ENCODE data around the gene AGER. TPM values are rescaled to one million over a fixed set of nuclear protein-coding genes. Genes with fewer than 3 reads are reported as not detected.

AGER gene
- total RNA-seq, 1 donor from 2014 or later = 9.9 TPM

DNA sequence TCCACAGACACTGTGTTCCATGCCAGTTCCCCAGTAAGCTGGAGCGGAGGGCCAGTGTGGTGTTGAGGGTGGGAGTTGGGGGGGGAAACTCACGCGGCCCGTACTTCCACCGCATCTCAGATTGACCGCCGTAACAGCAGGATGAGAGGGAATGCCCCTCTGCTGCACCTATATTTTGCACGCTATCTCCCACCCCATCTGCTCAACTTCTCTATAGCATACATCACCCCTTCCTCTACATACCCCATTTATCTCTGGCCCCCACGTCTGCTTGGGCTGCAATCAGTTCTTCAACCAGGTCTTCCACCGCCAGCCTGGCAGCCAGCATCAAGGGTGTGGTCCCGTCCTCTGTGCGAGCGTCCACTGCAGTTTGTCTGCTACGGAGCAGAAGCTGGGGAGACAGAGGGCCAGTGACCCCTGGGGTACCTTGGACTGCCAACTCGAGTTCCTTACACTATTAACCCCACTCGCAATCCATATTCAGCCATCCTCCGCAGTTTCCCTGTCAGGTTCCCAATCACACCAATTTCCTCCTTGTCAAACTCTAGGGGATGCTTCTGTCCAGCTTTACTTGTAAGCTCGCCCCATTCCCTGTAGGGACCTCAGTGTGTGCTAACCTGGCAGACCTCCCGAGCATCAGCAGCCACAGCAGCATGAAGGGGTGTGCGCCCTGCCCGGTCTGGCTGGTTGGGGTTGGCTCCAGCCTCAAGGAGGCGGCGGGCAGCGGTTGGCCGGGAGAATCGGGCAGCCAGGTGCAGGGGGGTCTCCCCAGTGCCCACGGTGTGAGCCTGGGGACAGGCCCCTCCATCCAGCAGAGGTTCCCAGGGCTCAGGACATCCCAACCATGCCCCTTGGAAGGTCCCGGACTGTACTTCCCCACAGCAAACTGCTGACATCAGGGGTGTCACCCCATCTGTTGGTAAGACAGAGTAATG, 12.9 kb upstream of the AGER start:
- Mint-ChIP-seq H3K9me3 (ENCODE audit: unreplicated experiment) (no peaks in the 10 kb centered on the region), H3K36me3 (ENCODE audit: low read depth, unreplicated experiment) (no peaks in the 10 kb centered on the region), H3K27me3 (ENCODE audit: low read depth, unreplicated experiment) (peaks cover 4% of the 10 kb centered on the region), H3K4me1 (ENCODE audit: low read depth, unreplicated experiment) (peaks cover 18% of the 10 kb centered on the region), H3K27ac (ENCODE audit: unreplicated experiment) (peak overlapping the region; percentile 100), H3K4me3 (ENCODE audit: unreplicated experiment) (peak overlapping the region; percentile 93)
- TF ChIP-seq EZH2 (IDR thresholded peaks at IDR 0.05; ENCODE audit: insufficient read depth, low read length) = no peak
- TF ChIP-seq, protein P1, sequence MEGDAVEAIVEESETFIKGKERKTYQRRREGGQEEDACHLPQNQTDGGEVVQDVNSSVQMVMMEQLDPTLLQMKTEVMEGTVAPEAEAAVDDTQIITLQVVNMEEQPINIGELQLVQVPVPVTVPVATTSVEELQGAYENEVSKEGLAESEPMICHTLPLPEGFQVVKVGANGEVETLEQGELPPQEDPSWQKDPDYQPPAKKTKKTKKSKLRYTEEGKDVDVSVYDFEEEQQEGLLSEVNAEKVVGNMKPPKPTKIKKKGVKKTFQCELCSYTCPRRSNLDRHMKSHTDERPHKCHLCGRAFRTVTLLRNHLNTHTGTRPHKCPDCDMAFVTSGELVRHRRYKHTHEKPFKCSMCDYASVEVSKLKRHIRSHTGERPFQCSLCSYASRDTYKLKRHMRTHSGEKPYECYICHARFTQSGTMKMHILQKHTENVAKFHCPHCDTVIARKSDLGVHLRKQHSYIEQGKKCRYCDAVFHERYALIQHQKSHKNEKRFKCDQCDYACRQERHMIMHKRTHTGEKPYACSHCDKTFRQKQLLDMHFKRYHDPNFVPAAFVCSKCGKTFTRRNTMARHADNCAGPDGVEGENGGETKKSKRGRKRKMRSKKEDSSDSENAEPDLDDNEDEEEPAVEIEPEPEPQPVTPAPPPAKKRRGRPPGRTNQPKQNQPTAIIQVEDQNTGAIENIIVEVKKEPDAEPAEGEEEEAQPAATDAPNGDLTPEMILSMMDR (IDR thresholded peaks at IDR 0.05; ENCODE audit: insufficient read depth, low read depth, low read length) = no peak
- peak overlapping the region; percentile 99 for H3K9ac ChIP-seq (ENCODE audit: low read length)
- peaks cover 2% of the 10 kb centered on the region for H3K79me2 ChIP-seq (ENCODE audit: insufficient read depth, low read length)
- FAIRE-seq (no peak), DNase-seq (ENCODE audit: low read depth) (peak; percentile 6)
- no peaks in the 10 kb centered on the region for H4K20me1 ChIP-seq (ENCODE audit: insufficient read depth, low read length)
- peak overlapping the region; percentile 100 for H3K27ac ChIP-seq (ENCODE audit: low read depth, low read length)
- H3K4me1 ChIP-seq (ENCODE audit: insufficient read depth, low read length) = peaks cover 21% of the 10 kb centered on the region
- H3K36me3 ChIP-seq (ENCODE audit: insufficient read depth, low read length) = no peaks in the 10 kb centered on the region
- H3K4me3 ChIP-seq (ENCODE audit: insufficient read depth, low read depth, low read length) = peak overlapping the region; percentile 81
- H2AFZ ChIP-seq (ENCODE audit: low read depth, low read length) = peak overlapping the region; percentile 79
- H3K9me3 ChIP-seq (ENCODE audit: insufficient read depth, low read depth, low read length) = no peaks in the 10 kb centered on the region
- H3K4me2 ChIP-seq (ENCODE audit: low read length) = peak overlapping the region; percentile 94
- H3K27me3 ChIP-seq (ENCODE audit: insufficient read depth, low read length) = no peaks in the 10 kb centered on the region

DNA sequence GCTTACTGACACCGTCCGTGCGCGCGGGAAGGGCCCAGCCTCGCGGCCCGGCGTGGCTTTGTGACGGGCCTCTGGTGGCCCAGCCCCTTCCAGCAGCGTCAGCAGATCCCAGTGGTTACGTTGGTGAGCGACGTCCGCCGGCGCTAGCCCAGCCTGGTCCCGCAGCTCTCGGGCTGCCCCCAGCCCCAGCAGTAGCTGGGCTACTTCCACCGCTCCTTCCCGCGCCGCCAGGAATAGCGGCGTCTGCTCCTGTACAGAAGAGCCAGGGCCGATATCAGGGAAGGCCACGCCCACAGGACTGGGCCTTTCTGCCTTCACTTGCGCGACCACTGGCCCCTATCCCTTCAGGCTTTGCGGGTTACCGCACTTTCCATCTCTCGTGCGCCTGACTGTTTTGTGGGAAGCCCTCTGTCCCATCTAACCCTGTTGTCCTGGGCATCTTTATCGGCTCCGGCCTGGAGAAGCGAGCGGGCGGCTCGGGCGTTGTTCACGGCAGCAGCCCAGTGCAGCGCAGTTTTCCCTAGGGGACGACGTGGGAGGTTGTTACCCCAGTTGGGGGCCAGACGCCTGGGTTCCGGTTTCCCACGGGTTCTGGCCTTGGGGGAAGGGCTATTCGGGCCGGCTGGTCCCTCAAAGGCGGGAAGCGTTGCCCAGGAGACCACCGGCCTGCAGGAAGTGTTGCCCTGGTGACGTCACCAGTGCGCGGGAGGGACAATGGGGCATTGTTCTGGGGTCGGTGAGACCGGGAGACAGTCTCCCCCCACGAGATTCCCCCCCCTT, 12.0 kb upstream of the AGER start:
- peak overlapping the region; percentile 94 for H3K4me2 ChIP-seq (ENCODE audit: low read length)
- TF ChIP-seq, protein P1 (IDR thresholded peaks at IDR 0.05; ENCODE audit: insufficient read depth, low read depth, low read length) = no peak
- TF ChIP-seq EZH2 (IDR thresholded peaks at IDR 0.05; ENCODE audit: insufficient read depth, low read length) = no peak
- peak overlapping the region; percentile 99 for H3K9ac ChIP-seq (ENCODE audit: low read length)
- H4K20me1 ChIP-seq (ENCODE audit: insufficient read depth, low read length) = no peaks in the 10 kb centered on the region
- FAIRE-seq (no peak), DNase-seq (ENCODE audit: low read depth) (peak; percentile 85)
- H3K4me3 ChIP-seq (ENCODE audit: insufficient read depth, low read depth, low read length) = peak overlapping the region; percentile 81
- H3K36me3 ChIP-seq (ENCODE audit: insufficient read depth, low read length) = no peaks in the 10 kb centered on the region
- Mint-ChIP-seq H3K27ac (ENCODE audit: unreplicated experiment) (peak overlapping the region; percentile 100), H3K27me3 (ENCODE audit: low read depth, unreplicated experiment) (peaks cover 4% of the 10 kb centered on the region), H3K9me3 (ENCODE audit: unreplicated experiment) (no peaks in the 10 kb centered on the region), H3K4me3 (ENCODE audit: unreplicated experiment) (peak overlapping the region; percentile 93), H3K36me3 (ENCODE audit: low read depth, unreplicated experiment) (no peaks in the 10 kb centered on the region), H3K4me1 (ENCODE audit: low read depth, unreplicated experiment) (peaks cover 21% of the 10 kb centered on the region)
- peaks cover 21% of the 10 kb centered on the region for H3K4me1 ChIP-seq (ENCODE audit: insufficient read depth, low read length)
- H2AFZ ChIP-seq (ENCODE audit: low read depth, low read length) = peak overlapping the region; percentile 79
- no peaks in the 10 kb centered on the region for H3K27me3 ChIP-seq (ENCODE audit: insufficient read depth, low read length)
- H3K9me3 ChIP-seq (ENCODE audit: insufficient read depth, low read depth, low read length) = no peaks in the 10 kb centered on the region
- peak overlapping the region; percentile 100 for H3K27ac ChIP-seq (ENCODE audit: low read depth, low read length)
- peaks cover 9% of the 10 kb centered on the region for H3K79me2 ChIP-seq (ENCODE audit: insufficient read depth, low read length)

Measured in astrocyte (in vitro differentiated cells and primary cell).